ENCODE measurements around the gene TBX15. TPM values are rescaled to one million over a fixed set of nuclear protein-coding genes. Genes with fewer than 3 reads are reported as not detected.

Gene TBX15
- total and polyA plus RNA-seq, 3 donors from 2014 or later = 0.63 to 1.5 (median 0.74) TPM

DNA sequence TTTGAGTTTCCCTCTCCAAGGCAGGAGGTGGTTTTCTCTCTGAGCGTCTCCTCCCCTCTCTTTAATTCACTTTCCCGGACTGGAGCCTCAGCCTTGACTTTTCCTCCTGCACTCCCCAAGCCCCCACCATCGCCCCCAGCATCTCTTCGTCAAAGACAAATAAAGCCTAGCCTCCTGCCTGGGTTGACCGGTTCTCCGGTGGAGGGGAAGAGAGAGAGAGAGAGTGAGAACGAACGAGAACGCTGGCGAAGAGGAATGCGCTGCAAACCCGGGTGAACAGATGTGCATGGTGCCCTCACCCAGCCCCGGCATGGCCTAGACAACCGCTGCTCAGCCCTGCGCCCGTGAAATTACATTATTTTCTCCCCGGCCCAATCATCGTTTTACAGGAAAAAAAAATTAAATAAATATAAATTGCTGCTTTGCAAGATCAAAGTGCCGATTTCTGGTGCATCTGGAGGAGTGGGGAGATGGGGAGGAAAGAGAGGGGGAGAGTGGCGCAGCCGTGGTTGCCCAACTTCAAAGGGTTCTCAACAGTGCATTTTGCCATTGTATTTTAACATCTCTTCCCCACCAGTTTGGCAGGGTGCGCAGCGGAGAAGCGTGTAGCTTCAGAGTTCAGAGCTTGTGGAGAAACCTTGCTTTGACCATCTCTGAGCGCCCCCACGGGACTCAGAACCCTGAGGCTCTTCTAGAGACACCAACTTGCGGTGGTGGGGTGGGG is 11.4 kb upstream of the TBX15 start:
- Histone ChIP-seq H3K27ac (no peak overlapping the region), H3K4me1 (no peaks in the 10 kb centered on the region), H3K4me3 (peak overlapping the region in 1 of 2 donors; percentile 3), H3K27me3 (no peaks in the 10 kb centered on the region), H3K36me3 (ENCODE audit: low read depth, missing control alignments) (no peaks in the 10 kb centered on the region), H3K9me3 (no peaks in the 10 kb centered on the region)
- 9 to 10% methylated on average over 26 to 27 of the region's 27 CpGs for WGBS, 2 donors
- DNase-seq = no peak
- TF ChIP-seq, protein P1, sequence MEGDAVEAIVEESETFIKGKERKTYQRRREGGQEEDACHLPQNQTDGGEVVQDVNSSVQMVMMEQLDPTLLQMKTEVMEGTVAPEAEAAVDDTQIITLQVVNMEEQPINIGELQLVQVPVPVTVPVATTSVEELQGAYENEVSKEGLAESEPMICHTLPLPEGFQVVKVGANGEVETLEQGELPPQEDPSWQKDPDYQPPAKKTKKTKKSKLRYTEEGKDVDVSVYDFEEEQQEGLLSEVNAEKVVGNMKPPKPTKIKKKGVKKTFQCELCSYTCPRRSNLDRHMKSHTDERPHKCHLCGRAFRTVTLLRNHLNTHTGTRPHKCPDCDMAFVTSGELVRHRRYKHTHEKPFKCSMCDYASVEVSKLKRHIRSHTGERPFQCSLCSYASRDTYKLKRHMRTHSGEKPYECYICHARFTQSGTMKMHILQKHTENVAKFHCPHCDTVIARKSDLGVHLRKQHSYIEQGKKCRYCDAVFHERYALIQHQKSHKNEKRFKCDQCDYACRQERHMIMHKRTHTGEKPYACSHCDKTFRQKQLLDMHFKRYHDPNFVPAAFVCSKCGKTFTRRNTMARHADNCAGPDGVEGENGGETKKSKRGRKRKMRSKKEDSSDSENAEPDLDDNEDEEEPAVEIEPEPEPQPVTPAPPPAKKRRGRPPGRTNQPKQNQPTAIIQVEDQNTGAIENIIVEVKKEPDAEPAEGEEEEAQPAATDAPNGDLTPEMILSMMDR (IDR thresholded peaks at IDR 0.05) = no peak
- no peak for TF ChIP-seq POLR2A (IDR thresholded peaks at IDR 0.05)
- intact Hi-C loops (cut with DNase I; ENCODE audit: low total_unique reads) = no loop called here

DNA sequence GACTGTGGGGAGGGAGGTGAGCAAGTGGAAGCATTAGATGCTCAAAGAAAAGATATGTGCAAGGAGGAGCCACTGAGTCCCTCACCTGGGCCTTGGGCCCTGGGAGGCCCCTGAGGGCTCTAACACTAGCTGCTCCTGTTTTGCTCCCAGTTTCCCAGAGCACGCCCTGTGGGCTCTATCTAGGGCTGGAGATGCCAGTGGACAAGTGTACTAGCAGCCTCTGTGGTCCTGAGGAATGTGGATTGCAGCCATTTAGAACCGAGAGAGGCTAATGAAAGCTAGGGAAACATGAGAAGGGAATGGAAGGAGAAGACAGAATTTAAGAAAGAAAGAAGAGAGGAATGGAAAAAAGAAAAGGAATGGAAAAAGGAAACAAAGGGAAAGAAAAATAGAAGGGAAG is 10.0 kb upstream of the TBX15 start:
- H3K27me3 ChIP-seq = no peaks in the 10 kb centered on the region
- H3K9me3 ChIP-seq = no peaks in the 10 kb centered on the region
- H3K36me3 ChIP-seq (ENCODE audit: low read depth, missing control alignments) = no peaks in the 10 kb centered on the region
- TF ChIP-seq POLR2A (IDR thresholded peaks at IDR 0.05) = no peak
- TF ChIP-seq, protein P1 (IDR thresholded peaks at IDR 0.05) = no peak
- no peak overlapping the region for H3K4me3 ChIP-seq
- WGBS, 2 donors = 55 to 58% methylated on average over 2 of the region's 2 CpGs
- intact Hi-C loops (cut with DNase I; ENCODE audit: low total_unique reads) = no loop called here
- DNase-seq = no peak
- no peaks in the 10 kb centered on the region for H3K4me1 ChIP-seq
- H3K27ac ChIP-seq = no peak overlapping the region

DNA sequence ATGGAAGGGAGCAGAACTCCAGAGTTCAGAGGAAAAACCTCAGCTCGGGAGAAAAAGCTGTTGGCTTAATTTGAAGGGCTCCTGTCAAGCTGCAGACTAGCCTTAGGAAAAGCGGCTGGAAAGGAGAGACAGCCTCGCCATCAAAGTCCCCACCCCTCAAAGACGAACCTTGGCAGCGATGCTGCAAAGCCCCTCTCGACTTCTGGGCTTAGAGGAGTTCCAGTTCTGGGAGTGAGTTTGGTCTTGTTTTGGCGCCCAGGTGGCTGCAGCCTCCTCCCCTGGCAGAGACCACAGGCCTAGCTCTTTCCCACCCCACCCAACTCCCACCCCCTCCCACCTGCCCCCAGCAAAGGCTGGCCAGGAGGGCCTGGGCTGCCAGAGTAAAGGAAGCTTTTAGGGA is 9.1 kb upstream of the TBX15 start:
- no peak for TF ChIP-seq POLR2A (IDR thresholded peaks at IDR 0.05)
- TF ChIP-seq, protein P1 (IDR thresholded peaks at IDR 0.05) = no peak
- Histone ChIP-seq H3K27me3 (no peaks in the 10 kb centered on the region), H3K36me3 (ENCODE audit: low read depth, missing control alignments) (no peaks in the 10 kb centered on the region), H3K4me1 (no peaks in the 10 kb centered on the region), H3K9me3 (no peaks in the 10 kb centered on the region), H3K4me3 (no peak overlapping the region), H3K27ac (no peak overlapping the region)
- DNase-seq = no peak
- intact Hi-C loops (cut with DNase I; ENCODE audit: low total_unique reads) = no loop called here
- 42 to 44% methylated on average over 2 to 7 of the region's 7 CpGs for WGBS, 2 donors

DNA sequence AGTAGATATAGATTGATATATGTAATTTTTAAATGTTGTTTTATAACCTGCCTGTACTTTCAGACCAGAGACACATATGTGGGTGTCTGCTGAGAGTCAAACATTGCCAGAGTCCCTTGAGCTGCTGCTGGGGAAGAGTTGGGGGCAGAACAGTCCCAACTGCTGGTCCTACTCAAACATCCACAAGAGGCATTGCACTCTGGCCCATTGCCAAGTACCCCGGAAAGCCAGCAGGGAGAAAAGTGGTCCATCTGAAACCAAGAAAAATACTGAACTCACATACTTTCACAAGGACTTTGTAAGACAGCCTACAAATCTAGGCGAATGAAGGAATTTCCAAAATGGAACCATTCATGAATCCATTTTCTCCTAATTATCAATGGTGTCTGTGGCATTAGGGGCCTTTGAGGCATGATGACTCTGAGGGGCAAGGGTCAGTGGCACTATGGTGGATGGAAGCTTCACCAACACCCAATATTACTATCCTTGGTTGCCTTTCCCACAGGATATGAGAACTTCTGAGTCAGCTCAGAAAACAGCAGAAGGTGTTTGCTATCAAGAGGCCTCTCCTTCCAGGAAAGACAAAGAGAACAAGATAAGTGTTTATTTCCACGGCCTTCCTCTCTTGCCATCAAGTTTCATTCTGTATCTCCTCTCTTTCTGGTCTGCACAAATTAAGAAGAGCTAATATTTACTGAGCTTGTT is 7.3 kb upstream of the TBX15 start:
- no peaks in the 10 kb centered on the region for H3K4me1 ChIP-seq
- intact Hi-C loops (cut with DNase I; ENCODE audit: low total_unique reads) = no loop called here
- no peak for DNase-seq

More for the DNA sequence above, 7.3 kb upstream of the TBX15 start:
- Histone ChIP-seq H3K27ac (no peak overlapping the region), H3K27me3 (no peaks in the 10 kb centered on the region), H3K9me3 (no peaks in the 10 kb centered on the region), H3K36me3 (ENCODE audit: low read depth, missing control alignments) (no peaks in the 10 kb centered on the region), H3K4me3 (no peak overlapping the region)
- TF ChIP-seq, protein P1 (IDR thresholded peaks at IDR 0.05) = no peak
- TF ChIP-seq POLR2A (IDR thresholded peaks at IDR 0.05) = no peak
- WGBS, 2 donors = 67 to 74% methylated on average over 3 of the region's 3 CpGs
